C4-2B (cell line): Measurements from ENCODE around the gene GNG2.

Source experiments
- H3K27ac ChIP-seq: fragments of 450-650 bp; 2 replicates; pipeline ENCODE4 v1.5.1; 2017
- CTCF ChIP-seq: fragments of 450-650 bp; conservative IDR thresholded peaks from 2 replicates; pipeline ENCODE4 v1.5.1; 2017; ENCODE audit warnings: mild to moderate bottlenecking
- ZFX ChIP-seq: fragments of 450-650 bp; IDR thresholded peaks from 2 replicates; pipeline ENCODE4 v1.6.1; 2017

GNG2 gene

GRCh38 chr14:51978681-51979085 is 118.3 kb downstream of the GNG2 start:
- H3K27ac ChIP-seq = no peak overlapping the region
- TF ChIP-seq ZFX (no peak), CTCF (no peak)

- peak; percentile 94 for TF ChIP-seq CTCF
- TF ChIP-seq ZFX = no peak
- H3K27ac ChIP-seq = no peak overlapping the region
These were observed 118.8 kb downstream of the GNG2 start for GRCh38 chr14:51979088-51979709.

- H3K27ac ChIP-seq = no peak overlapping the region
- TF ChIP-seq CTCF = no peak
These were observed 120.9 kb downstream of the GNG2 start for GRCh38 chr14:51981218-51981854.

- TF ChIP-seq ZFX (no peak), CTCF (no peak)
- no peak overlapping the region for H3K27ac ChIP-seq
These were observed 127.8 kb downstream of the GNG2 start for GRCh38 chr14:51988221-51988620.

GRCh38 chr14:51989293-51990234 is 129.2 kb downstream of the GNG2 start, which contains the start of gene RTRAF:
RTRAF (plus strand) TSS chr14:51989546; CDS start chr14:51989640, 94 bp downstream.
- H3K27ac ChIP-seq = peak within 1 kb of the TSS; percentile 83

GRCh38 chr14:51990488-51990887 is 130.1 kb downstream of the GNG2 start:
- no peak for TF ChIP-seq ZFX
- TF ChIP-seq CTCF = no peak
- no peak overlapping the region for H3K27ac ChIP-seq

More at GRCh38 chr14:51989293-51990234, 129.2 kb downstream of the GNG2 start, which contains the start of gene RTRAF:
- TF ChIP-seq CTCF = no peak
- TF ChIP-seq ZFX = peak; percentile 82
